K562 (cell line): Measurements from ENCODE around the gene DNAJC13. TPM values are rescaled to one million over a fixed set of nuclear protein-coding genes. Genes with fewer than 3 reads are reported as not detected.
"Not testable (repeated sequence)": the region's sequence is repeated elsewhere in the genome, so short reads cannot be mapped to it uniquely, and the experiment has no call there.

Experiments
- ATAC-seq: fragments of 200-7000 bp; cut with Tn5 transposase; 3 replicates; pipeline ENCODE4 v1.9.1; 2020; ENCODE audit warnings: moderate library complexity
- BruUV-seq: library from RNA; stranded (reverse); fragments of 400-500 nt; replicated peaks from 2 replicates; lab custom pipeline; 2021; lab: Mats Ljungman, UMichigan
- CTCF ChIA-PET: fragments of 300-600 bp; formaldehyde crosslinking; extraction: SDS; loops from one replicate; lab custom pipeline; 2021; ENCODE audit warnings: low intra/inter-chr PET ratio; lab: Yijun Ruan, JAX
- POLR2A ChIA-PET: fragments of 300-600, 350-650 bp; sonication (Branson Sonifier 250); formaldehyde crosslinking; extraction: SDS; loops from one replicate; lab custom pipeline; 2021; ENCODE audit warnings: antibody characterized with exemption, inconsistent platforms; lab: Yijun Ruan, JAX
- DNase-seq, 4 experiments: peaks; one replicate each; pipeline versions ENCODE4 v3.0.0 to v3.0.0-alpha.2; 2011 to 2018; ENCODE audit warnings: low spot score in 3 of 4, mixed read lengths in 3 of 4; ENCODE audit errors: extremely low read depth in 1 of 4
- FAIRE-seq: peaks from 2 replicates; lab custom pipeline; 2011; peaks lifted over from hg19 to GRCh38; lab: Jason Lieb, UNC
- H2AFZ ChIP-seq: 2 replicates; pipeline ENCODE4 v1.6.0; 2011; ENCODE audit warnings: low read depth, low read length, control low read depth, inconsistent platforms
- H3K27ac ChIP-seq: fragments of 200-600 bp; 3 replicates; pipeline ENCODE4 v1.8.0; 2011; ENCODE audit warnings: low read depth, mild to moderate bottlenecking, control low read depth, inconsistent platforms, low read length, moderate library complexity, mixed read lengths; ENCODE audit errors: extremely low read depth
- H3K27me3 ChIP-seq, 2 experiments: fragments of 300-600 bp in 1 of 2; 2 replicates in 1 of 2; 3 replicates in 1 of 2; pipeline versions ENCODE4 v1.6.0 to v1.8.0; 2011; ENCODE audit warnings: inconsistent platforms in 2 of 2, low read length in 2 of 2, mild to moderate bottlenecking in 1 of 2, mixed read lengths in 1 of 2, moderate library complexity in 1 of 2; ENCODE audit not compliant: control insufficient read depth in 2 of 2, insufficient read depth in 2 of 2
- H3K36me3 ChIP-seq: fragments of 300-600 bp; 3 replicates; pipeline ENCODE4 v1.8.0; 2011; ENCODE audit warnings: mild to moderate bottlenecking, low read length, inconsistent platforms; ENCODE audit not compliant: control insufficient read depth, insufficient read depth
- H3K4me1 ChIP-seq, 2 experiments: fragments of 200-600 bp in 1 of 2; replicated peaks in 1 of 2; 2 replicates in 1 of 2; 3 replicates in 1 of 2; pipeline versions ENCODE4 v1.5.1 to v1.8.0; 2011; ENCODE audit warnings: inconsistent platforms in 2 of 2, low read length in 2 of 2, mild to moderate bottlenecking in 1 of 2, mixed read lengths in 1 of 2, moderate library complexity in 1 of 2; ENCODE audit not compliant: control insufficient read depth in 2 of 2, insufficient read depth in 2 of 2
- H3K4me2 ChIP-seq: 2 replicates; pipeline ENCODE4 v1.6.1; 2011; ENCODE audit warnings: low read length, control low read depth, inconsistent platforms, mixed read lengths; ENCODE audit not compliant: insufficient read depth
- H3K4me3 ChIP-seq: fragments of 200-600 bp; sonication (generic), shearing (Covaris generic); 2 replicates; pipeline ENCODE4 v1.5.1; 2016; ENCODE audit warnings: control low read depth, inconsistent platforms
- H3K79me2 ChIP-seq: fragments of 200-600 bp; 3 replicates; pipeline ENCODE4 v1.8.0; 2011; ENCODE audit warnings: low read length, inconsistent platforms; ENCODE audit not compliant: control insufficient read depth, insufficient read depth
- H3K9ac ChIP-seq, 2 experiments: 2 replicates each; pipeline versions ENCODE4 v1.6.0 to v1.6.1; 2011; ENCODE audit warnings: low read depth in 2 of 2, low read length in 2 of 2, control low read depth in 1 of 2, inconsistent platforms in 1 of 2, mild to moderate bottlenecking in 1 of 2, mixed read lengths in 1 of 2; ENCODE audit not compliant: insufficient read depth in 1 of 2
- H3K9me1 ChIP-seq: one replicate; pipeline ENCODE4 v1.6.0; 2011; ENCODE audit warnings: inconsistent platforms, mild to moderate bottlenecking, low read length, moderate library complexity; ENCODE audit not compliant: control insufficient read depth, insufficient read depth
- H3K9me3 ChIP-seq: replicated peaks from 2 replicates; pipeline ENCODE4 v1.5.1; 2011; ENCODE audit warnings: low read depth, low read length, inconsistent platforms; ENCODE audit not compliant: control insufficient read depth, insufficient read depth
- H4K20me1 ChIP-seq: replicated peaks from 2 replicates; pipeline ENCODE4 v1.6.1; 2011; ENCODE audit warnings: low read length, inconsistent platforms, mixed read lengths; ENCODE audit not compliant: control insufficient read depth, insufficient read depth
- CC2D1A ChIP-seq: fragments of 450-650 bp; IDR thresholded peaks from 2 replicates; pipeline ENCODE4 v1.6.1; 2017; ENCODE audit warnings: mild to moderate bottlenecking
- NFYB ChIP-seq: IDR thresholded peaks from 2 replicates; pipeline ENCODE4 v1.6.1; 2011; ENCODE audit warnings: mild to moderate bottlenecking, moderate library complexity; ENCODE audit not compliant: insufficient read length; ENCODE audit errors: extremely low read depth
- ZNF316 ChIP-seq: fragments of 450-650 bp; IDR thresholded peaks from 2 replicates; pipeline ENCODE4 v1.6.1; 2016
- WGBS: fragments of 100-300 bp; shearing (Covaris generic); methylation state at CpG from one replicate; pipeline ENCODE4 v1.1.6; 2016; ENCODE audit warnings: low coverage, mixed read lengths; ENCODE audit not compliant: insufficient coverage; ENCODE audit errors: missing lambda C conversion rate; 5-methylcytosine and 5-hydroxymethylcytosine counted together
- in situ Hi-C: fragments of 300-500 bp; cut with MboI; formaldehyde crosslinking; loops from 4 replicates; pipeline ENCODE4 v1.15.0; 2018; ENCODE audit warnings: inconsistent platforms, mixed read lengths
- intact Hi-C: fragments of 100-400 bp; cut with micrococcal nuclease; formaldehyde crosslinking; loops from 2 replicates; pipeline ENCODE4 v1.14.2; 2022
- polyA plus RNA-seq, 8 experiments: library from polyadenylated mRNA; depleted of rRNA in 4 of 8; stranded (reverse) in 5 of 8; unstranded in 3 of 8; fragments of >200 nt; fragmentation: Nextera tagmentation in 2 of 8; fragmentation: Illumina TruSeq in 1 of 8; extraction: Ambion mirVana in 2 of 8; extraction: Trizol in 1 of 8; gene quantifications; 2 replicates each; pipeline versions ENCODE4 v1.2.1 to v1.2.3, GENCODE V29; 2011 to 2014; ENCODE audit warnings: inconsistent platforms in 1 of 8, missing spikeins in 1 of 8
- total RNA-seq, 7 experiments: library from RNA; depleted of rRNA in 6 of 7; stranded (reverse); fragments of >200 nt in 6 of 7; fragmentation: Illumina TruSeq in 2 of 7; extraction: Trizol in 2 of 7; gene quantifications; 2 replicates each; pipeline versions ENCODE4 v1.2.1 to v1.2.3, GENCODE V29; 2011 to 2021; ENCODE audit warnings: low replicate concordance in 1 of 7

DNAJC13 gene
- total and polyA plus RNA-seq, 9 of the 15 experiments (the other 6 are each of a cell fraction or from before 2014, with no cell fraction given): 2.9 to 17.1 (median 10.2) TPM

- H2AFZ ChIP-seq, H3K27me3 ChIP-seq, CTCF ChIA-PET, H3K36me3 ChIP-seq, H3K79me2 ChIP-seq, H3K4me1 ChIP-seq, H3K9ac ChIP-seq, FAIRE-seq, H3K9me1 ChIP-seq, ATAC-seq, H3K4me3 ChIP-seq, H4K20me1 ChIP-seq, BruUV-seq, DNase-seq, H3K27ac ChIP-seq, H3K9me3 ChIP-seq, H3K4me2 ChIP-seq: not testable (repeated sequence)
- 8% methylated on average over 7 of the region's 8 CpGs for WGBS
- POLR2A ChIA-PET: interaction anchor here (1.1 kb wide), 1 partner anchor 166 kb away, joined by 4 read pairs; no protein-coding TSS in a partner anchor
- TF ChIP-seq ZNF316: peak; percentile 23; the same call in 1 of the 2 replicates
- TF ChIP-seq NFYB: peak; percentile 69
- TF ChIP-seq CC2D1A: 0 out of 2 replicates have a peak, but pooled peaks have one; percentile 35
- intact Hi-C loops (loop anchor here (10.0 kb wide), 1 partner anchor 602 kb away; no protein-coding TSS in a partner anchor), in situ Hi-C loops (loop anchor here (25.0 kb wide), 1 partner anchor 609 kb away; no protein-coding TSS in a partner anchor)
Measured at GRCh38 chr3:132396776-132397175, 20.5 kb upstream of the DNAJC13 start.
